HepG2 (cell line): ENCODE measurements around the gene CDH23. TPM values are rescaled to one million over a fixed set of nuclear protein-coding genes. Genes with fewer than 3 reads are reported as not detected.

Experiments used
- ATAC-seq: fragments of 200-7000 bp; cut with Tn5 transposase; 3 replicates; pipeline ENCODE4 v1.9.1; 2020; ENCODE audit warnings: mild to moderate bottlenecking, moderate library complexity
- BruUV-seq: library from RNA; stranded (reverse); fragments of 400-500 nt; replicated peaks from 2 replicates; lab custom pipeline; 2021; lab: Mats Ljungman, UMichigan
- CTCF ChIA-PET: fragments of 300-600 bp; formaldehyde crosslinking; extraction: SDS; loops from one replicate; lab custom pipeline; 2021; ENCODE audit warnings: low total read pairs, inconsistent platforms, low intra/inter-chr PET ratio; lab: Yijun Ruan, JAX
- POLR2A ChIA-PET: fragments of 350-600 bp; sonication (Branson Sonifier 250); formaldehyde crosslinking; loops from one replicate; lab custom pipeline; 2020; ENCODE audit warnings: antibody characterized with exemption, inconsistent platforms; lab: Yijun Ruan, JAX
- DNase-seq: peaks from one replicate; pipeline ENCODE4 v3.0.0-alpha.2; 2015; ENCODE audit warnings: low spot score
- FAIRE-seq: peaks from 3 replicates; lab custom pipeline; 2011; peaks lifted over from hg19 to GRCh38; lab: Jason Lieb, UNC
- H2AFZ ChIP-seq: one replicate; pipeline ENCODE4 v1.6.1; 2011; ENCODE audit warnings: low read length, inconsistent platforms
- H3K27ac ChIP-seq: fragments of 300-600 bp; 3 replicates; pipeline ENCODE4 v1.8.0; 2011; ENCODE audit warnings: mixed run types, mild to moderate bottlenecking, mixed read lengths, low read length, inconsistent platforms; ENCODE audit not compliant: insufficient read depth; ENCODE audit errors: extremely low read length
- H3K27me3 ChIP-seq, 2 experiments: fragments of 200-600 bp in 1 of 2; 2 replicates in 1 of 2; 3 replicates in 1 of 2; pipeline versions ENCODE4 v1.6.0 to v1.8.0; 2011; ENCODE audit warnings: low read length in 2 of 2, mild to moderate bottlenecking in 2 of 2, moderate library complexity in 2 of 2, inconsistent platforms in 1 of 2; ENCODE audit not compliant: insufficient read depth in 2 of 2, control insufficient read depth in 1 of 2
- H3K36me3 ChIP-seq, 2 experiments: fragments of 200-600 bp in 1 of 2; replicated peaks in 1 of 2; 2 replicates in 1 of 2; 3 replicates in 1 of 2; pipeline versions ENCODE4 v1.5.1 to v1.8.0; 2011; ENCODE audit warnings: low read length in 2 of 2, inconsistent platforms in 1 of 2; ENCODE audit not compliant: insufficient read depth in 2 of 2, control insufficient read depth in 1 of 2
- H3K4me1 ChIP-seq: 2 replicates; pipeline ENCODE4 v1.5.1; 2012; ENCODE audit warnings: low read length, inconsistent platforms; ENCODE audit not compliant: insufficient read depth
- H3K4me2 ChIP-seq: 2 replicates; pipeline ENCODE4 v1.6.0; 2011; ENCODE audit warnings: low read depth, low read length, inconsistent platforms
- H3K4me3 ChIP-seq, 3 experiments: fragments of 200-600 bp in 1 of 3; sonication (generic), shearing (Covaris generic) in 1 of 3; replicated peaks in 1 of 3; 2 replicates each; pipeline ENCODE4 v1.5.1; 2011 to 2016; ENCODE audit warnings: low read length in 3 of 3, inconsistent platforms in 2 of 3, low read depth in 2 of 3, mild to moderate bottlenecking in 2 of 3, control low read depth in 1 of 3, mixed read lengths in 1 of 3; ENCODE audit not compliant: insufficient read depth in 1 of 3
- H3K79me2 ChIP-seq: one replicate; pipeline ENCODE4 v1.6.1; 2011; ENCODE audit warnings: low read length, inconsistent platforms; ENCODE audit not compliant: insufficient read depth
- H3K9ac ChIP-seq: 2 replicates; pipeline ENCODE4 v1.6.0; 2011; ENCODE audit warnings: mild to moderate bottlenecking, low read depth, low read length, inconsistent platforms; ENCODE audit not compliant: insufficient read depth
- H3K9me3 ChIP-seq: 2 replicates; pipeline ENCODE4 v1.5.1; 2012; ENCODE audit warnings: mild to moderate bottlenecking, low read length
- H4K20me1 ChIP-seq: 2 replicates; pipeline ENCODE4 v1.6.0; 2011; ENCODE audit warnings: inconsistent platforms, mild to moderate bottlenecking, low read length, moderate library complexity; ENCODE audit not compliant: insufficient read depth
- JDP2 ChIP-seq: sonication (generic); formaldehyde crosslinking; IDR thresholded peaks from 2 replicates; pipeline ENCODE4 v1.8.1; 2022; ENCODE audit warnings: missing genetic modification reagents, borderline replicate concordance
- MATR3 ChIP-seq: sonication (generic); formaldehyde crosslinking; IDR thresholded peaks from 2 replicates; pipeline ENCODE4 v1.4.0; 2020; ENCODE audit warnings: missing genetic modification reagents
- NFE2L1 ChIP-seq: sonication (generic); formaldehyde crosslinking; IDR thresholded peaks from 2 replicates; pipeline ENCODE4 v1.4.0; 2020; ENCODE audit warnings: missing genetic modification reagents, mild to moderate bottlenecking, borderline replicate concordance
- RAD51 ChIP-seq: fragments of 450-650 bp; IDR thresholded peaks from 2 replicates; pipeline ENCODE4 v1.6.1; 2016; ENCODE audit warnings: borderline replicate concordance
- RORA ChIP-seq: sonication (generic); formaldehyde crosslinking; IDR thresholded peaks from 2 replicates; pipeline ENCODE4 v1.5.0; 2020; ENCODE audit warnings: mild to moderate bottlenecking, missing genetic modification reagents, moderate library complexity
- RXRB ChIP-seq: IDR thresholded peaks from 2 replicates; pipeline ENCODE4 v1.6.1; 2016; ENCODE audit warnings: borderline replicate concordance, missing genetic modification reagents, missing compliant biosample characterization
- SOX13 ChIP-seq, 3 experiments: fragments of 450-650 bp in 1 of 3; sonication (generic) in 1 of 3; formaldehyde crosslinking in 1 of 3; IDR thresholded peaks in 2 of 3; conservative IDR thresholded peaks in 1 of 3; 2 replicates each; pipeline versions ENCODE4 v1.5.0 to v1.6.1; 2016 to 2020; ENCODE audit warnings: antibody characterized with exemption in 1 of 3, mild to moderate bottlenecking in 1 of 3, missing compliant biosample characterization in 1 of 3, missing genetic modification reagents in 1 of 3, moderate library complexity in 1 of 3
- ZNF44 ChIP-seq: sonication (generic); formaldehyde crosslinking; IDR thresholded peaks from 2 replicates; pipeline ENCODE4 v1.5.1; 2020; ENCODE audit warnings: mild to moderate bottlenecking, missing genetic modification reagents
- WGBS: methylation state at CpG from one replicate; pipeline ENCODE4 v1.1.6; 2017; ENCODE audit warnings: low lambda C conversion rate; 5-methylcytosine and 5-hydroxymethylcytosine counted together
- in situ Hi-C: cut with HindIII; loops from 2 replicates; pipeline ENCODE4 v1.10.0; 2017; ENCODE audit warnings: low pct_unique_long_range_greater_than_20kb; ENCODE audit not compliant: extremely low pct_ligation_motif_present
- intact Hi-C: fragments of 100-400 bp; cut with micrococcal nuclease; formaldehyde crosslinking; loops from one replicate; pipeline ENCODE4 v1.10.0; 2022; ENCODE audit not compliant: unreplicated experiment
- polyA plus RNA-seq, 8 experiments: library from polyadenylated mRNA; depleted of rRNA in 3 of 8; stranded (reverse) in 7 of 8; unstranded in 1 of 8; fragments of >200 nt; fragmentation: Illumina TruSeq in 4 of 8; extraction: Trizol in 4 of 8; gene quantifications; 2 replicates each; pipeline versions ENCODE4 v1.2.1 to v1.2.3, GENCODE V29; 2011 to 2016; ENCODE audit warnings: low read depth in 4 of 8, missing spikeins in 1 of 8, mixed read lengths in 1 of 8; ENCODE audit not compliant: insufficient read depth in 1 of 8
- total RNA-seq, 5 experiments: library from RNA; depleted of rRNA; stranded (reverse); fragments of >200 nt; fragmentation: Illumina TruSeq; extraction: Trizol; gene quantifications; 2 replicates each; pipeline ENCODE4 v1.2.3, GENCODE V29; 2016; ENCODE audit warnings: low read depth in 1 of 5
- TF ChIP-seq, protein P1 (sequence below): sonication (generic); formaldehyde crosslinking; IDR thresholded peaks from 2 replicates; pipeline ENCODE4 v1.4.0; 2020; ENCODE audit warnings: missing genetic modification reagents

The CDH23 gene
- total and polyA plus RNA-seq, 2 of the 13 experiments (the other 11 are each of a cell fraction or from before 2014, with no cell fraction given): 0.13 TPM; not detected in 1

DNA sequence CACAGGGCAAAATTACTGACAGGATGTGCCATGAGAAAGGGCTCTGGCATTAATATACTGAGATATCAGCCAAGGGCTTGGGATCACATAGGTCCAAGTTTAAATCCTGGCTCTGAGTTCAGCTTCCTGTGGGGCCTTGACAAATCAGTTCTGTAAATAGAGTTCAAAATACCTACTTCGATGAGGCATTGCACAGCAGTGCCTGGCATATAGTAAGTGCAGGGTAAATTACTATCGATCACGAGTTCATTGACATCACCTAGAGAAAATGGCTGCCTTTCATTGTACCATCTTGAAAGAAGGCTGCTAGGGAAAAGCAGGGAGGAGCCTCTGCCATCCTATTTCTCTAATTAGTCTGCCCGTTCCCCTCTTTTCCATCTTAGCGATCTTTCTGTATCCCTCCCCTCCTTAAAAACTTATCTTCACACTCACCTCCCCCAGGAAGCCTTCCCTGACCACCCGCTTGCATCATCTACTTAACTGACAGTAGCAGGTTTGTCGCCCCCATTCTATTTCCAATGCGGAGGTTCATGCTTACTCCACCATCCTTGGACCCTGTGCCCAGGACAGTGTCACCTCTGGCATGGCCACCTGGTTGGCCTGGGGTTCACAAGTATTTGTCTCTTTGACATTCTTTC, 198.3 kb downstream of the CDH23 start (continued):
- TF ChIP-seq, protein P1, sequence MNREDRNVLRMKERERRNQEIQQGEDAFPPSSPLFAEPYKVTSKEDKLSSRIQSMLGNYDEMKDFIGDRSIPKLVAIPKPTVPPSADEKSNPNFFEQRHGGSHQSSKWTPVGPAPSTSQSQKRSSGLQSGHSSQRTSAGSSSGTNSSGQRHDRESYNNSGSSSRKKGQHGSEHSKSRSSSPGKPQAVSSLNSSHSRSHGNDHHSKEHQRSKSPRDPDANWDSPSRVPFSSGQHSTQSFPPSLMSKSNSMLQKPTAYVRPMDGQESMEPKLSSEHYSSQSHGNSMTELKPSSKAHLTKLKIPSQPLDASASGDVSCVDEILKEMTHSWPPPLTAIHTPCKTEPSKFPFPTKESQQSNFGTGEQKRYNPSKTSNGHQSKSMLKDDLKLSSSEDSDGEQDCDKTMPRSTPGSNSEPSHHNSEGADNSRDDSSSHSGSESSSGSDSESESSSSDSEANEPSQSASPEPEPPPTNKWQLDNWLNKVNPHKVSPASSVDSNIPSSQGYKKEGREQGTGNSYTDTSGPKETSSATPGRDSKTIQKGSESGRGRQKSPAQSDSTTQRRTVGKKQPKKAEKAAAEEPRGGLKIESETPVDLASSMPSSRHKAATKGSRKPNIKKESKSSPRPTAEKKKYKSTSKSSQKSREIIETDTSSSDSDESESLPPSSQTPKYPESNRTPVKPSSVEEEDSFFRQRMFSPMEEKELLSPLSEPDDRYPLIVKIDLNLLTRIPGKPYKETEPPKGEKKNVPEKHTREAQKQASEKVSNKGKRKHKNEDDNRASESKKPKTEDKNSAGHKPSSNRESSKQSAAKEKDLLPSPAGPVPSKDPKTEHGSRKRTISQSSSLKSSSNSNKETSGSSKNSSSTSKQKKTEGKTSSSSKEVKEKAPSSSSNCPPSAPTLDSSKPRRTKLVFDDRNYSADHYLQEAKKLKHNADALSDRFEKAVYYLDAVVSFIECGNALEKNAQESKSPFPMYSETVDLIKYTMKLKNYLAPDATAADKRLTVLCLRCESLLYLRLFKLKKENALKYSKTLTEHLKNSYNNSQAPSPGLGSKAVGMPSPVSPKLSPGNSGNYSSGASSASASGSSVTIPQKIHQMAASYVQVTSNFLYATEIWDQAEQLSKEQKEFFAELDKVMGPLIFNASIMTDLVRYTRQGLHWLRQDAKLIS (CRISPR knock-in tag): no peak
- no peak for TF ChIP-seq RORA
- TF ChIP-seq MATR3 (CRISPR knock-in tag): no peak
- TF ChIP-seq RXRB (CRISPR knock-in tag): no peak
- TF ChIP-seq ZNF44 (CRISPR knock-in tag): no peak
- TF ChIP-seq NFE2L1: no peak
- no peak for TF ChIP-seq SOX13 (IDR thresholded peaks at IDR 0.05)
- no peak for TF ChIP-seq SOX13 (CRISPR knock-in tag; conservative IDR thresholded peaks at IDR 0.05 in 1 of 2, IDR thresholded peaks at IDR 0.05 in 1 of 2)

DNA sequence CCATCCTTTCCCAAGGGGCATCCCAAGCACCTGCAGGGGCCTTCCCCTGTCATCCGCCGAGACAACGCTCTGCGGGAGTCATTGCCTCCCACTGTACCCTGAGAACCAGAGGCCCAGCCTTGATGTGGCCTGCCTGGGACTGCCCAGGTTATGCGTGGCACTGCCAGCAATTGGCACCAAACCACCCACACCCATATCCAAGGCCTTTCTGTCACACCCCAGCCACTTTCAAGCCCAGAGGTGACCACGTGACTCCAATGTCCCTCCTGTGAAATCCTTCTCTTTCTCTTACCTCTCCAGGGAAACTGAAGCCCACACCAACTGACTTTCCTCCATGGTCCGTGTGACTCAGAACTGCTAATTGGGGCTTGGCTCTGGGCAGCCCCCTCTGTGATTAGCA, 198.9 kb downstream of the CDH23 start:
- in situ Hi-C loops: no loop called here
- H3K9ac ChIP-seq: no peak overlapping the region

More for the DNA sequence above, 198.9 kb downstream of the CDH23 start:
- FAIRE-seq: no peak
- CTCF ChIA-PET: no interaction called here
- intact Hi-C loops: no loop called here
- ATAC-seq: no peak
- Histone ChIP-seq H3K4me3 (no peak overlapping the region), H3K27ac (no peak overlapping the region), H4K20me1 (no peaks in the 10 kb centered on the region), H2AFZ (no peak overlapping the region), H3K27me3 (no peaks in the 10 kb centered on the region; a peak in 1 of 5 replicates), H3K4me2 (no peak overlapping the region), H3K79me2 (no peaks in the 10 kb centered on the region), H3K9me3 (no peaks in the 10 kb centered on the region), H3K36me3 (no peaks in the 10 kb centered on the region), H3K4me1 (peaks cover 24% of the 10 kb centered on the region)
- DNase-seq: no peak
- WGBS: 60% methylated on average over 7 of the region's 7 CpGs
- BruUV-seq: no TSS peak
- POLR2A ChIA-PET: no interaction called here
- TF ChIP-seq RAD51 (peak; percentile 23; the same call in 1 of the 2 replicates), JDP2 (CRISPR knock-in tag) (no peak)
